ENCODE data around the gene FBXW7.

- TF ChIP-seq ZSCAN20 (CRISPR knock-in tag; IDR thresholded peaks at IDR 0.05) (no peak), CTCF (IDR thresholded peaks at IDR 0.05) (no peak), BCL3 (IDR thresholded peaks at IDR 0.05) (no peak), FOSB (CRISPR knock-in tag; IDR thresholded peaks at IDR 0.05) (no peak), MAFK (IDR thresholded peaks at IDR 0.05; ENCODE audit: partially characterized antibody) (no peak), RAD21 (conservative IDR thresholded peaks at IDR 0.05 in 1 of 2, IDR thresholded peaks at IDR 0.05 in 1 of 2) (no peak), NPAS2 (CRISPR knock-in tag; IDR thresholded peaks at IDR 0.05; ENCODE audit: borderline replicate concordance) (no peak)
These were observed 258.6 kb downstream of the FBXW7 start for GRCh38 chr4:152277333-152277732.

Data from A549 (cell line).